RWPE2 (cell line): ENCODE measurements around the gene CDK18.

Experiments used
- ATAC-seq: fragments of 200-7000 bp; cut with Tn5 transposase; 3 replicates; pipeline ENCODE4 v1.9.1; 2021; ENCODE audit warnings: low read depth
- DNase-seq: peaks from one replicate; pipeline ENCODE4 v3.0.0-alpha.2; 2020; ENCODE audit warnings: low spot score
- H3K27ac ChIP-seq: fragments of 450-650 bp; 2 replicates; pipeline ENCODE4 v1.5.1; 2017; ENCODE audit warnings: mild to moderate bottlenecking; ENCODE audit not compliant: poor library complexity, severe bottlenecking
- H3K27me3 ChIP-seq: fragments of 250-450 bp; sonication (Bioruptor Pico); 2 replicates; pipeline ENCODE4 v1.5.1; 2021; ENCODE audit warnings: mild to moderate bottlenecking, moderate library complexity; ENCODE audit not compliant: insufficient read depth, poor library complexity, severe bottlenecking
- H3K36me3 ChIP-seq: fragments of 250-450 bp; sonication (Bioruptor Pico); 2 replicates; pipeline ENCODE4 v1.5.1; 2020; ENCODE audit warnings: low read depth, mild to moderate bottlenecking, moderate library complexity
- H3K4me1 ChIP-seq: fragments of 250-450 bp; sonication (Bioruptor Pico); 2 replicates; pipeline ENCODE4 v1.5.1; 2021; ENCODE audit warnings: mild to moderate bottlenecking, moderate library complexity; ENCODE audit not compliant: insufficient read depth, poor library complexity, severe bottlenecking
- H3K4me3 ChIP-seq: fragments of 250-450 bp; sonication (Bioruptor Pico); 2 replicates; pipeline ENCODE4 v1.5.1; 2021; ENCODE audit warnings: mild to moderate bottlenecking, moderate library complexity; ENCODE audit not compliant: severe bottlenecking
- H3K9me3 ChIP-seq: fragments of 250-450 bp; sonication (Bioruptor Pico); 2 replicates; pipeline ENCODE4 v1.5.1; 2021; ENCODE audit warnings: mild to moderate bottlenecking, moderate library complexity; ENCODE audit not compliant: severe bottlenecking
- TF ChIP-seq, protein P1 (sequence below): fragments of 450-650 bp; IDR thresholded peaks from one replicate; pipeline ENCODE4 v1.5.1; 2017; ENCODE audit warnings: mild to moderate bottlenecking, moderate library complexity; ENCODE audit not compliant: poor library complexity, severe bottlenecking

CDK18 gene

DNA sequence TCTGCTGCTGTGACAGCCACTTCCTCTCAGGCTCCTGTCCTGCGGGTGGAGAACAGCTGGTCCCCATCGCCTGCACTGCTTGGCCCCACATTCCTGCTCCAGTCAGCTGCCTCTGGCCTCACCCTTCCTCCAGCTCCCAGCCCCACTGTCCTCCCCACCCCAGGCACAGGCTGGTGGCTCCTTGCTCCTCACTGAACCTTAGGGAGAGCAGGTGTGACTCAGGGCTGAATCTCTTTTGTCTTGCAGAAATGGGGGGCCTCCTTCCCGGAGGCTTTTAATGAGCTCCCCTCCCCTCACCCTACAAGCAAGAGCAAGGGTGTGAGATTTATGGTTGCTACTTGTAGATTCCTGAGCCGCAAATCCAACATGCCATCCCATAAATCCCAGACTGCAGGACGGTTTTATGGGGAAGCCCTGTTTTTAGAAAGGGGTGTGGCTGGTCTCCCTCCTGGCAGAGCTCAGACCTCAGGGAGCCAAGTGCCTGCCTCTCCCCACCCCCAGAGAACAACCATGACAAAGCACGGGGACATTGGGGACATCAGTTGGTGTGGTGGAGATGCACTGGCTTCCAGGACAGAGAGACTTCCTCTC, 15.2 kb downstream of the CDK18 start:
- Histone ChIP-seq H3K36me3 (no peaks in the 10 kb centered on the region), H3K4me3 (no peak overlapping the region), H3K27me3 (no peaks in the 10 kb centered on the region), H3K4me1 (peaks cover 2% of the 10 kb centered on the region), H3K27ac (no peak overlapping the region), H3K9me3 (no peaks in the 10 kb centered on the region)
- no peak for ATAC-seq
- TF ChIP-seq, protein P1, sequence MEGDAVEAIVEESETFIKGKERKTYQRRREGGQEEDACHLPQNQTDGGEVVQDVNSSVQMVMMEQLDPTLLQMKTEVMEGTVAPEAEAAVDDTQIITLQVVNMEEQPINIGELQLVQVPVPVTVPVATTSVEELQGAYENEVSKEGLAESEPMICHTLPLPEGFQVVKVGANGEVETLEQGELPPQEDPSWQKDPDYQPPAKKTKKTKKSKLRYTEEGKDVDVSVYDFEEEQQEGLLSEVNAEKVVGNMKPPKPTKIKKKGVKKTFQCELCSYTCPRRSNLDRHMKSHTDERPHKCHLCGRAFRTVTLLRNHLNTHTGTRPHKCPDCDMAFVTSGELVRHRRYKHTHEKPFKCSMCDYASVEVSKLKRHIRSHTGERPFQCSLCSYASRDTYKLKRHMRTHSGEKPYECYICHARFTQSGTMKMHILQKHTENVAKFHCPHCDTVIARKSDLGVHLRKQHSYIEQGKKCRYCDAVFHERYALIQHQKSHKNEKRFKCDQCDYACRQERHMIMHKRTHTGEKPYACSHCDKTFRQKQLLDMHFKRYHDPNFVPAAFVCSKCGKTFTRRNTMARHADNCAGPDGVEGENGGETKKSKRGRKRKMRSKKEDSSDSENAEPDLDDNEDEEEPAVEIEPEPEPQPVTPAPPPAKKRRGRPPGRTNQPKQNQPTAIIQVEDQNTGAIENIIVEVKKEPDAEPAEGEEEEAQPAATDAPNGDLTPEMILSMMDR: no peak
- no peak for DNase-seq

GRCh38 chr1:205520709-205521108, 16.2 kb downstream of the CDK18 start:
- Histone ChIP-seq H3K27me3 (no peaks in the 10 kb centered on the region), H3K9me3 (no peaks in the 10 kb centered on the region), H3K4me3 (no peak overlapping the region), H3K4me1 (no peaks in the 10 kb centered on the region), H3K27ac (no peak overlapping the region), H3K36me3 (no peaks in the 10 kb centered on the region)
- ATAC-seq (no peak), DNase-seq (no peak)
- TF ChIP-seq, protein P1: no peak

DNA sequence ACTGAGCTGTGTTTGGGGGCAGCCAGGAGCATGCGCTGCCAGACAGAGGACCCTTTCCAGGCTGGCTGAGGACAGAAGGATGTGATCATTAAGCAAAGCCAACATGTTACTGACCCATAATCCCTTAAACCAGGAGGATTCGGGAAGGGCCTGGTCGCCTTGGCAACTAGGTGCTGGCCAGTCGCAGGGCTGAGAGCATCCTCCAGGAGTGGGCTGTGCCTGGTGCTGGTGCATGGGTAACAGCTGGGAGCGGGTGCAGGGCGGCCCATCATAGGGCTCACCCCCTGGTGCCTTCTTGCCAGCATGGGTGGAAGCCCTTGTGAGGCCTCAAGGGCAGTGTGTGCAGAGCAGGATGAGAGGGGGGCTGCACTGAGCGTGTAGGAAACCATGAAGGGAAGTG, 17.2 kb downstream of the CDK18 start:
- Histone ChIP-seq H3K27ac (no peak overlapping the region), H3K9me3 (no peaks in the 10 kb centered on the region), H3K4me1 (no peaks in the 10 kb centered on the region), H3K27me3 (no peaks in the 10 kb centered on the region), H3K4me3 (no peak overlapping the region), H3K36me3 (no peaks in the 10 kb centered on the region)
- ATAC-seq (no peak), DNase-seq (no peak)
- TF ChIP-seq, protein P1: no peak

DNA sequence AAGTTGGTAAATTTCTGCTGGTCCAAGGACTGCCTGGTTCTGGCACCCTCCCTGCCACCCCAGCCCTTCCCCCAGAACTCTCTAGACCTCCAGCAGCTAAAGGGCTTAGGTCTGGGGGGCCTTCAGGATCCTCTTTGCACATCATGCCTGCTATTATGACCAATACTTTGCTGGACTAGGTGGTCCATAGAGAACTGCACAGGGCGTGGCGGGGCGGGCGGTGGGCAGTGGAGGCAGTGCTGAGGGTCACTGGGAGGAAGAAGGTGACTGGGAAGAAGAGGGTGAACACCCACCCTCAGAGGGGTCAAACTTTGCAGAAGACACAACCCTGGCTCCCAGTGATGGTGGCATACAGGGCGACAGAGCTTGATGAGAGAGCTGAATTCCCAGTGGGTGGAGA, 18.2 kb downstream of the CDK18 start:
- H3K4me3 ChIP-seq: no peak overlapping the region
- TF ChIP-seq, protein P1: no peak
- H3K27ac ChIP-seq: no peak overlapping the region
- no peaks in the 10 kb centered on the region for H3K4me1 ChIP-seq
- no peaks in the 10 kb centered on the region for H3K9me3 ChIP-seq
- ATAC-seq (no peak), DNase-seq (no peak)
- no peaks in the 10 kb centered on the region for H3K27me3 ChIP-seq
- H3K36me3 ChIP-seq: no peaks in the 10 kb centered on the region

DNA sequence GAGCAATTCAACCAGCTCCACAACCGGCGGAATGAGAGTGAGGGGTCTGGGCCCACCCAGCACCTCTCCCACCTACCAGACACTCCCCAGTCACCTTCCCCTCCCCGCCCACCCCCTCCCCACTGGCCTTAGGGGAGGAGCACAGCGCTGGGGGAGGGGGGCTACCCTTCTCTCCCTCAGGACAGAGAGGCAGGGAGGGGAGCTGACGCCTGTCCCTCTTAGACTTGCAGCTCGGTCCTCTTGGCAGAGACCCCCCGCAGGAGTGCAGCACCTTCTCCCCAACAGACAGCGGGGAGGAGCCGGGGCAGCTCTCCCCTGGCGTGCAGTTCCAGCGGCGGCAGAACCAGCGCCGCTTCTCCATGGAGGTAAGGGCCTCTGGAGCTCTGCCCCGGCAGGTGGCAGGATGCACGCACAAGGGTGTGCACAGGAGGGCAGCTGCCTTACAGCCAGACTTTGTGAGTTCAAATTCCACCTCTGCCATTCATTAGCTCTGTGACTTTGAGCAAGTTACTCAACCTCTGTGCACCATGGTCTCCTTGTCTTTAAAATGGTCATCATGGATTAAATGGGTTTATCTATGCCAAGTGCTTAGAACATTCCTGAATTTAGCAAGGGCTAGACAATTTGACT, 18.9 kb downstream of the CDK18 start:
- Histone ChIP-seq H3K4me3 (no peak overlapping the region), H3K36me3 (no peaks in the 10 kb centered on the region), H3K4me1 (no peaks in the 10 kb centered on the region), H3K27me3 (no peaks in the 10 kb centered on the region), H3K9me3 (no peaks in the 10 kb centered on the region), H3K27ac (no peak overlapping the region)
- ATAC-seq (no peak), DNase-seq (no peak)
- TF ChIP-seq, protein P1: no peak
